Esophagus squamous epithelium (tissue), 5 donors: ENCODE results near the gene IL22. TPM values are rescaled to one million over a fixed set of nuclear protein-coding genes. Genes with fewer than 3 reads are reported as not detected.

Experiments
- DNase-seq: peaks from one replicate; lab custom pipeline; 2025; lab: John Stamatoyannopoulos, UW
- H3K27ac ChIP-seq, 4 donors: fragments of 200-600 bp; sonication (generic); one replicate each; pipeline ENCODE4 v1.5.1; 2016 to 2019; ENCODE audit warnings: mild to moderate bottlenecking in 1 of 4
- H3K27me3 ChIP-seq, 4 donors: fragments of 200-600 bp; sonication (generic); 1 replicate in 3 of 4; 2 replicates in 1 of 4; pipeline versions ENCODE4 v1.5.1 to v1.6.0; 2017 to 2021; ENCODE audit warnings: antibody characterized with exemption in 1 of 4
- H3K36me3 ChIP-seq, 3 donors: fragments of 200-600 bp; sonication (generic); one replicate each; pipeline ENCODE4 v1.5.1; 2016 to 2019
- H3K4me1 ChIP-seq, 3 donors: fragments of 200-600 bp; sonication (generic); one replicate each; pipeline ENCODE4 v1.5.1; 2017 to 2019
- H3K4me3 ChIP-seq, 4 donors: fragments of 200-600 bp; sonication (generic); 1 replicate in 3 of 4; 2 replicates in 1 of 4; pipeline ENCODE4 v1.5.1; 2016 to 2019; ENCODE audit warnings: mild to moderate bottlenecking in 2 of 4, moderate library complexity in 1 of 4
- H3K9me3 ChIP-seq, 3 donors: fragments of 200-600 bp; sonication (generic); one replicate each; pipeline ENCODE4 v1.5.1; 2016 to 2019
- POLR2A ChIP-seq, 4 donors: fragments of 450-650 bp; IDR thresholded peaks; one replicate each; pipeline ENCODE4 v1.6.1; 2017; ENCODE audit warnings: antibody characterized with exemption in 4 of 4, mild to moderate bottlenecking in 4 of 4, moderate library complexity in 3 of 4
- WGBS, 2 donors: methylation state at CpG; one replicate each; pipeline ENCODE4 v1.1.5; 2018; 5-methylcytosine and 5-hydroxymethylcytosine counted together
- intact Hi-C: fragments of 100-400 bp; cut with DNase I; formaldehyde crosslinking; loops from one replicate; pipeline ENCODE4 v1.15.0; 2022
- total RNA-seq, 4 donors: library from RNA; depleted of rRNA; stranded (reverse); fragments of >200 nt; gene quantifications; one replicate each; pipeline ENCODE4 v1.1.0, GENCODE V29; 2016
- TF ChIP-seq, protein P1 (sequence below), 6 experiments: fragments of 450-650 bp in 4 of 6; fragments of 200-600 bp in 2 of 6; sonication (generic) in 2 of 6; IDR thresholded peaks; one replicate each; pipeline ENCODE4 v1.5.1; 2016 to 2019; ENCODE audit warnings: antibody characterized with exemption in 6 of 6, mild to moderate bottlenecking in 4 of 6, moderate library complexity in 4 of 6
- donor health status: DM: yes; HTN: yes; CAD: no.

IL22 gene, protein sequence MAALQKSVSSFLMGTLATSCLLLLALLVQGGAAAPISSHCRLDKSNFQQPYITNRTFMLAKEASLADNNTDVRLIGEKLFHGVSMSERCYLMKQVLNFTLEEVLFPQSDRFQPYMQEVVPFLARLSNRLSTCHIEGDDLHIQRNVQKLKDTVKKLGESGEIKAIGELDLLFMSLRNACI
- total RNA-seq: under 1 TPM in 1 of 4 donors, not detected in 3; 0.35 TPM

GRCh38 chr12:68253504-68253903, at the start of gene IL22:
IL22 (minus strand) TSS chr12:68253604; CDS start chr12:68253448, 156 bp downstream.
- intact Hi-C loops: no loop called here
- DNase-seq: no peak
- no peaks in the 10 kb centered on the region for H3K9me3 ChIP-seq
- no peaks in the 10 kb centered on the region for H3K4me1 ChIP-seq
- TF ChIP-seq POLR2A (IDR thresholded peaks at IDR 0.05): no peak
- TF ChIP-seq, protein P1, sequence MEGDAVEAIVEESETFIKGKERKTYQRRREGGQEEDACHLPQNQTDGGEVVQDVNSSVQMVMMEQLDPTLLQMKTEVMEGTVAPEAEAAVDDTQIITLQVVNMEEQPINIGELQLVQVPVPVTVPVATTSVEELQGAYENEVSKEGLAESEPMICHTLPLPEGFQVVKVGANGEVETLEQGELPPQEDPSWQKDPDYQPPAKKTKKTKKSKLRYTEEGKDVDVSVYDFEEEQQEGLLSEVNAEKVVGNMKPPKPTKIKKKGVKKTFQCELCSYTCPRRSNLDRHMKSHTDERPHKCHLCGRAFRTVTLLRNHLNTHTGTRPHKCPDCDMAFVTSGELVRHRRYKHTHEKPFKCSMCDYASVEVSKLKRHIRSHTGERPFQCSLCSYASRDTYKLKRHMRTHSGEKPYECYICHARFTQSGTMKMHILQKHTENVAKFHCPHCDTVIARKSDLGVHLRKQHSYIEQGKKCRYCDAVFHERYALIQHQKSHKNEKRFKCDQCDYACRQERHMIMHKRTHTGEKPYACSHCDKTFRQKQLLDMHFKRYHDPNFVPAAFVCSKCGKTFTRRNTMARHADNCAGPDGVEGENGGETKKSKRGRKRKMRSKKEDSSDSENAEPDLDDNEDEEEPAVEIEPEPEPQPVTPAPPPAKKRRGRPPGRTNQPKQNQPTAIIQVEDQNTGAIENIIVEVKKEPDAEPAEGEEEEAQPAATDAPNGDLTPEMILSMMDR (IDR thresholded peaks at IDR 0.05): no peak
- WGBS, 2 donors: 82% methylated on average over 7 of the region's 7 CpGs
- no peaks in the 10 kb centered on the region for H3K36me3 ChIP-seq
- H3K27me3 ChIP-seq: peaks cover 0 to 5% (median 0%) of the 10 kb centered on the region in 4 donors
- no peak within 1 kb of the TSS for H3K4me3 ChIP-seq
- H3K27ac ChIP-seq: no peak within 1 kb of the TSS

DNA sequence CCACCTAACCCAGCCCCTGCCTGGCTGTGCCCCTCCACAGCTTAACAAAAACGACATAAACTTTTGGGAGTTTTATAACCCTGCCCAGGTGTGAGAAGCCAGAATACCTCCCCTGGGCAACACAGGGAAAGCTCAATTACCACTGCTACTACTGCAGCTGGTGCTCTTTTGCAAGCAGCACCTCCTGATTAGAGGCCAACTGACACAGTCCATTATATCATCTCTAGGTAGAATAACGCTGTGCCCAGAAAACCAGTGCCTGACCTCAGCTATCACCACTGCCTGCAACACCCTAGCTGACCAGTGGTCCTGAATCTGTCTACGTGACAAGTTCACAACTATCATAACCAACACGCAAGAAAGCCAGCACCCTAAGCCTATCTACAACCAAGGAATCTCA, 44.5 kb upstream of the IL22 start:
- no peak overlapping the region for H3K4me3 ChIP-seq
- H3K27ac ChIP-seq: no peak overlapping the region
- intact Hi-C loops: no loop called here
- WGBS, 2 donors: 73 to 83% methylated on average over 1 to 2 of the region's 4 CpGs
- H3K4me1 ChIP-seq: peaks cover 0 to 23% (median 0%) of the 10 kb centered on the region in 3 donors
- peaks cover 0 to 54% (median 0%) of the 10 kb centered on the region in 3 donors for H3K36me3 ChIP-seq
- H3K9me3 ChIP-seq: no peaks in the 10 kb centered on the region
- H3K27me3 ChIP-seq: no peaks in the 10 kb centered on the region
- no peak for TF ChIP-seq POLR2A (IDR thresholded peaks at IDR 0.05)
- TF ChIP-seq, protein P1 (IDR thresholded peaks at IDR 0.05): no peak
- DNase-seq: no peak

GRCh38 chr12:68294251-68294650, 40.8 kb upstream of the IL22 start:
- intact Hi-C loops: no loop called here
- H3K27ac ChIP-seq: no peak overlapping the region
- no peaks in the 10 kb centered on the region for H3K27me3 ChIP-seq
- H3K9me3 ChIP-seq: no peaks in the 10 kb centered on the region
- WGBS, 2 donors: 52 to 59% methylated on average over 2 of the region's 2 CpGs
- no peak overlapping the region for H3K4me3 ChIP-seq
- TF ChIP-seq, protein P1 (IDR thresholded peaks at IDR 0.05): no peak
- no peak for TF ChIP-seq POLR2A (IDR thresholded peaks at IDR 0.05)
- H3K4me1 ChIP-seq: peaks cover 0 to 40% (median 0%) of the 10 kb centered on the region in 3 donors
- H3K36me3 ChIP-seq: peaks cover 0 to 19% (median 0%) of the 10 kb centered on the region in 3 donors
- no peak for DNase-seq

DNA sequence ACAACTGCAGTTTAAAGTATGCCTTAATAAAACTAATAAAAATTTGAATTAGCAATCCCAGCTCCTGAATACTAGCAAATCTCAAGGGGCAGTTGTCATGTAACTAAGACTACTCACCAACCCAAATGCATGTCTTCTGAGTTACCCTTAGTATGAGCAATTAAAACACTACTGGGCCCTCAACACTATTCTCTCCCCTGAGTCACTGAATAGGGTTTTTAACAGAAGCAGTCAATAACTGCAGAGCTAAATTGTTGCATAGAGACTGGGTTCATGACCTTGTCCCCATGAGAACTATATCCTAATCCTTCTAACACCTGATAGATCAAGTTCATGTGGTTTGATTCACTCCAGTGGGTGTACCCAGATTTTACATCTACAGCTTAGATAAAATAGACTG, 39.9 kb upstream of the IL22 start:
- Histone ChIP-seq H3K36me3 (peaks cover 0 to 11% (median 0%) of the 10 kb centered on the region in 3 donors), H3K27me3 (no peaks in the 10 kb centered on the region), H3K4me1 (peaks cover 0 to 40% (median 0%) of the 10 kb centered on the region in 3 donors), H3K4me3 (no peak overlapping the region), H3K9me3 (no peaks in the 10 kb centered on the region), H3K27ac (no peak overlapping the region)
- DNase-seq: no peak
- intact Hi-C loops: no loop called here
- TF ChIP-seq, protein P1 (IDR thresholded peaks at IDR 0.05): no peak
- TF ChIP-seq POLR2A (IDR thresholded peaks at IDR 0.05): no peak

- Histone ChIP-seq H3K4me3 (no peak overlapping the region), H3K27ac (peak overlapping the region in 1 of 4 donors; percentile 40), H3K27me3 (no peaks in the 10 kb centered on the region), H3K4me1 (peaks cover 0 to 40% (median 0%) of the 10 kb centered on the region in 3 donors), H3K36me3 (peaks cover 0 to 6% (median 0%) of the 10 kb centered on the region in 3 donors), H3K9me3 (no peaks in the 10 kb centered on the region)
- intact Hi-C loops: no loop called here
- 55 to 72% methylated on average over 9 of the region's 9 CpGs for WGBS, 2 donors
- no peak for DNase-seq
- TF ChIP-seq, protein P1 (IDR thresholded peaks at IDR 0.05): no peak
- TF ChIP-seq POLR2A (IDR thresholded peaks at IDR 0.05): no peak
These were observed 38.9 kb upstream of the IL22 start for GRCh38 chr12:68292151-68292943.
